K562 (cell line): ENCODE data around the gene NGDN. TPM values are rescaled to one million over a fixed set of nuclear protein-coding genes. Genes with fewer than 3 reads are reported as not detected.
A peak's percentile ranks its signal among the peaks of the same experiment; 100 is the strongest.

Experiments
- ATAC-seq: fragments of 200-7000 bp; cut with Tn5 transposase; 3 replicates; pipeline ENCODE4 v1.9.1; 2020; ENCODE audit warnings: moderate library complexity
- BruUV-seq: library from RNA; stranded (reverse); fragments of 400-500 nt; replicated peaks from 2 replicates; lab custom pipeline; 2021; lab: Mats Ljungman, UMichigan
- CTCF ChIA-PET: fragments of 300-600 bp; formaldehyde crosslinking; extraction: SDS; loops from one replicate; lab custom pipeline; 2021; ENCODE audit warnings: low intra/inter-chr PET ratio; lab: Yijun Ruan, JAX
- POLR2A ChIA-PET: fragments of 300-600, 350-650 bp; sonication (Branson Sonifier 250); formaldehyde crosslinking; extraction: SDS; loops from one replicate; lab custom pipeline; 2021; ENCODE audit warnings: antibody characterized with exemption, inconsistent platforms; lab: Yijun Ruan, JAX
- DNase-seq, 4 experiments: peaks; one replicate each; pipeline versions ENCODE4 v3.0.0 to v3.0.0-alpha.2; 2011 to 2018; ENCODE audit warnings: low spot score in 3 of 4, mixed read lengths in 3 of 4; ENCODE audit errors: extremely low read depth in 1 of 4
- FAIRE-seq: peaks from 2 replicates; lab custom pipeline; 2011; peaks lifted over from hg19 to GRCh38; lab: Jason Lieb, UNC
- H2AFZ ChIP-seq: 2 replicates; pipeline ENCODE4 v1.6.0; 2011; ENCODE audit warnings: low read depth, low read length, control low read depth, inconsistent platforms
- H3K27ac ChIP-seq: fragments of 200-600 bp; 3 replicates; pipeline ENCODE4 v1.8.0; 2011; ENCODE audit warnings: low read depth, mild to moderate bottlenecking, control low read depth, inconsistent platforms, low read length, moderate library complexity, mixed read lengths; ENCODE audit errors: extremely low read depth
- H3K27me3 ChIP-seq, 2 experiments: fragments of 300-600 bp in 1 of 2; 2 replicates in 1 of 2; 3 replicates in 1 of 2; pipeline versions ENCODE4 v1.6.0 to v1.8.0; 2011; ENCODE audit warnings: inconsistent platforms in 2 of 2, low read length in 2 of 2, mild to moderate bottlenecking in 1 of 2, mixed read lengths in 1 of 2, moderate library complexity in 1 of 2; ENCODE audit not compliant: control insufficient read depth in 2 of 2, insufficient read depth in 2 of 2
- H3K36me3 ChIP-seq: fragments of 300-600 bp; 3 replicates; pipeline ENCODE4 v1.8.0; 2011; ENCODE audit warnings: mild to moderate bottlenecking, low read length, inconsistent platforms; ENCODE audit not compliant: control insufficient read depth, insufficient read depth
- H3K4me1 ChIP-seq, 2 experiments: fragments of 200-600 bp in 1 of 2; replicated peaks in 1 of 2; 2 replicates in 1 of 2; 3 replicates in 1 of 2; pipeline versions ENCODE4 v1.5.1 to v1.8.0; 2011; ENCODE audit warnings: inconsistent platforms in 2 of 2, low read length in 2 of 2, mild to moderate bottlenecking in 1 of 2, mixed read lengths in 1 of 2, moderate library complexity in 1 of 2; ENCODE audit not compliant: control insufficient read depth in 2 of 2, insufficient read depth in 2 of 2
- H3K4me2 ChIP-seq: 2 replicates; pipeline ENCODE4 v1.6.1; 2011; ENCODE audit warnings: low read length, control low read depth, inconsistent platforms, mixed read lengths; ENCODE audit not compliant: insufficient read depth
- H3K4me3 ChIP-seq: fragments of 200-600 bp; sonication (generic), shearing (Covaris generic); 2 replicates; pipeline ENCODE4 v1.5.1; 2016; ENCODE audit warnings: control low read depth, inconsistent platforms
- H3K79me2 ChIP-seq: fragments of 200-600 bp; 3 replicates; pipeline ENCODE4 v1.8.0; 2011; ENCODE audit warnings: low read length, inconsistent platforms; ENCODE audit not compliant: control insufficient read depth, insufficient read depth
- H3K9ac ChIP-seq, 2 experiments: 2 replicates each; pipeline versions ENCODE4 v1.6.0 to v1.6.1; 2011; ENCODE audit warnings: low read depth in 2 of 2, low read length in 2 of 2, control low read depth in 1 of 2, inconsistent platforms in 1 of 2, mild to moderate bottlenecking in 1 of 2, mixed read lengths in 1 of 2; ENCODE audit not compliant: insufficient read depth in 1 of 2
- H3K9me1 ChIP-seq: one replicate; pipeline ENCODE4 v1.6.0; 2011; ENCODE audit warnings: inconsistent platforms, mild to moderate bottlenecking, low read length, moderate library complexity; ENCODE audit not compliant: control insufficient read depth, insufficient read depth
- H3K9me3 ChIP-seq: replicated peaks from 2 replicates; pipeline ENCODE4 v1.5.1; 2011; ENCODE audit warnings: low read depth, low read length, inconsistent platforms; ENCODE audit not compliant: control insufficient read depth, insufficient read depth
- H4K20me1 ChIP-seq: replicated peaks from 2 replicates; pipeline ENCODE4 v1.6.1; 2011; ENCODE audit warnings: low read length, inconsistent platforms, mixed read lengths; ENCODE audit not compliant: control insufficient read depth, insufficient read depth
- AFF1 ChIP-seq, 2 experiments: fragments of 450-650 bp; IDR thresholded peaks; 2 replicates each; pipeline ENCODE4 v1.6.1; 2018; ENCODE audit warnings: mild to moderate bottlenecking in 2 of 2, low read depth in 1 of 2; ENCODE audit not compliant: partially characterized antibody in 2 of 2
- CBFA2T2 ChIP-seq: fragments of 450-650 bp; conservative IDR thresholded peaks from 2 replicates; pipeline ENCODE4 v1.6.1; 2017; ENCODE audit warnings: mild to moderate bottlenecking
- CXXC5 ChIP-seq: fragments of 250-450 bp; sonication (Bioruptor Pico); IDR thresholded peaks from 2 replicates; pipeline ENCODE4 v1.8.0; 2022; ENCODE audit warnings: inconsistent platforms, mild to moderate bottlenecking, moderate library complexity
- DPF2 ChIP-seq: fragments of 450-650 bp; IDR thresholded peaks from 2 replicates; pipeline ENCODE4 v1.6.1; 2016
- HDAC3 ChIP-seq: fragments of 450-650 bp; IDR thresholded peaks from 2 replicates; pipeline ENCODE4 v1.6.1; 2018; ENCODE audit warnings: borderline replicate concordance, mild to moderate bottlenecking, moderate library complexity; ENCODE audit not compliant: partially characterized antibody
- MLLT1 ChIP-seq, 2 experiments: fragments of 450-650 bp; IDR thresholded peaks; 2 replicates each; pipeline ENCODE4 v1.6.1; 2016
- PHB2 ChIP-seq: fragments of 450-650 bp; IDR thresholded peaks from 2 replicates; pipeline ENCODE4 v1.6.1; 2017; ENCODE audit warnings: low read depth
- PKNOX1 ChIP-seq: fragments of 450-650 bp; IDR thresholded peaks from 2 replicates; pipeline ENCODE4 v1.6.1; 2016
- POLR2A ChIP-seq: fragments of 450-650 bp; conservative IDR thresholded peaks from 2 replicates; pipeline ENCODE4 v1.6.1; 2016
- SMARCE1 ChIP-seq: fragments of 450-650 bp; IDR thresholded peaks from 2 replicates; pipeline ENCODE4 v1.7.1; 2016; ENCODE audit warnings: mild to moderate bottlenecking
- SOX6 ChIP-seq: fragments of 450-650 bp; IDR thresholded peaks from 2 replicates; pipeline ENCODE4 v1.6.1; 2014; ENCODE audit warnings: mild to moderate bottlenecking
- TFE3 ChIP-seq: fragments of 450-650 bp; formaldehyde crosslinking; IDR thresholded peaks from 2 replicates; pipeline ENCODE4 v1.4.0; 2020; ENCODE audit warnings: mild to moderate bottlenecking, mixed read lengths
- WGBS: fragments of 100-300 bp; shearing (Covaris generic); methylation state at CpG from one replicate; pipeline ENCODE4 v1.1.6; 2016; ENCODE audit warnings: low coverage, mixed read lengths; ENCODE audit not compliant: insufficient coverage; ENCODE audit errors: missing lambda C conversion rate; 5-methylcytosine and 5-hydroxymethylcytosine counted together
- in situ Hi-C: fragments of 300-500 bp; cut with MboI; formaldehyde crosslinking; loops from 4 replicates; pipeline ENCODE4 v1.15.0; 2018; ENCODE audit warnings: inconsistent platforms, mixed read lengths
- intact Hi-C: fragments of 100-400 bp; cut with micrococcal nuclease; formaldehyde crosslinking; loops from 2 replicates; pipeline ENCODE4 v1.14.2; 2022
- polyA plus RNA-seq, 8 experiments: library from polyadenylated mRNA; depleted of rRNA in 4 of 8; stranded (reverse) in 5 of 8; unstranded in 3 of 8; fragments of >200 nt; fragmentation: Nextera tagmentation in 2 of 8; fragmentation: Illumina TruSeq in 1 of 8; extraction: Ambion mirVana in 2 of 8; extraction: Trizol in 1 of 8; gene quantifications; 2 replicates each; pipeline versions ENCODE4 v1.2.1 to v1.2.3, GENCODE V29; 2011 to 2014; ENCODE audit warnings: inconsistent platforms in 1 of 8, missing spikeins in 1 of 8
- total RNA-seq, 7 experiments: library from RNA; depleted of rRNA in 6 of 7; stranded (reverse); fragments of >200 nt in 6 of 7; fragmentation: Illumina TruSeq in 2 of 7; extraction: Trizol in 2 of 7; gene quantifications; 2 replicates each; pipeline versions ENCODE4 v1.2.1 to v1.2.3, GENCODE V29; 2011 to 2021; ENCODE audit warnings: low replicate concordance in 1 of 7

NGDN gene
- total and polyA plus RNA-seq, 9 of the 15 experiments (the other 6 are each of a cell fraction or from before 2014, with no cell fraction given) = 42.9 to 195 (median 74.9) TPM

- intact Hi-C loops = loop anchor here (10.0 kb wide), 1 partner anchor 130 kb away; the partner anchor contains the start of gene PABPN1
- Histone ChIP-seq H4K20me1 (no peaks in the 10 kb centered on the region), H2AFZ (peak overlapping the region; percentile 71), H3K4me3 (no peak overlapping the region), H3K27ac (peak overlapping the region; percentile 83), H3K9me3 (peaks cover 2% of the 10 kb centered on the region; the same call in 1 of the 2 replicates), H3K9me1 (no peaks in the 10 kb centered on the region), H3K4me1 (peaks cover 3 to 10% of the 10 kb centered on the region in 2 experiments; a peak in 2 of 5 replicates), H3K79me2 (no peaks in the 10 kb centered on the region), H3K4me2 (peak overlapping the region; percentile 68), H3K27me3 (no peaks in the 10 kb centered on the region), H3K36me3 (no peaks in the 10 kb centered on the region), H3K9ac (peak overlapping the region in 1 of 2 experiments; percentile 58; a peak in 2 of 4 replicates)
- peak; percentile 99 for ATAC-seq
- POLR2A ChIA-PET = interaction anchor here (0.6 to 1.7 kb wide), 5 partner anchors 11 to 377 kb away, joined by 3 to 5 read pairs (median 3); no protein-coding TSS in a partner anchor
- no TSS peak for BruUV-seq
- in situ Hi-C loops = no loop called here
- 0% methylated on average over 1 of the region's 1 CpG for WGBS
- FAIRE-seq = peak; percentile 97
- peak; percentile 43 to 89 (median 67) for DNase-seq
- CTCF ChIA-PET = no interaction called here
- peak; percentile 22 to 38 for TF ChIP-seq AFF1 (IDR thresholded peaks at IDR 0.05; ENCODE audit: low read depth in 1 of 2, partially characterized antibody in 2 of 2)
- TF ChIP-seq CXXC5 = no peak
- TF ChIP-seq POLR2A = peak; percentile 42; the same call in 1 of the 2 replicates
- TF ChIP-seq PKNOX1 = peak; percentile 14; the same call in 1 of the 2 replicates
- TF ChIP-seq HDAC3 = peak; percentile 14
- TF ChIP-seq CBFA2T2 = peak; percentile 82
- TF ChIP-seq SMARCE1 = peak; percentile 59; the same call in 1 of the 2 replicates
- TF ChIP-seq SOX6 = 0 out of 2 replicates have a peak, but pooled peaks have one; percentile 23
- peak; percentile 59; the same call in 1 of the 2 replicates for TF ChIP-seq PHB2
- TF ChIP-seq TFE3 (CRISPR knock-in tag) = no peak
- TF ChIP-seq DPF2 = peak; percentile 90
- TF ChIP-seq MLLT1 (IDR thresholded peaks at IDR 0.05) = peak in 1 of 2 experiments; percentile 41; a peak in 1 of 4 replicates
These were observed 15.1 kb upstream of the NGDN start for GRCh38 chr14:23454445-23454856.
